HCT116 (cell line): ENCODE results near the gene BTNL9.

Experiments
- CBX3 ChIP-seq: IDR thresholded peaks from 2 replicates; pipeline ENCODE4 v1.6.1; 2012; ENCODE audit warnings: low read depth
- CEBPB ChIP-seq: IDR thresholded peaks from 2 replicates; pipeline ENCODE4 v1.6.1; 2012; ENCODE audit warnings: low read depth
- CTCF ChIP-seq, 3 experiments: fragments of 200-600 bp in 1 of 3; sonication (generic) in 1 of 3; IDR thresholded peaks in 2 of 3; conservative IDR thresholded peaks in 1 of 3; 2 replicates each; pipeline ENCODE4 v1.5.1; 2012 to 2017; ENCODE audit warnings: low read depth in 2 of 3, low read length in 2 of 3, antibody characterized with exemption in 1 of 3, borderline replicate concordance in 1 of 3, control low read depth in 1 of 3, mild to moderate bottlenecking in 1 of 3, mixed read lengths in 1 of 3, mixed run types in 1 of 3, moderate library complexity in 1 of 3; ENCODE audit not compliant: insufficient read depth in 1 of 3
- ELF1 ChIP-seq: IDR thresholded peaks from 2 replicates; pipeline ENCODE4 v1.6.1; 2012; ENCODE audit warnings: low read depth, borderline replicate concordance
- EZH2 ChIP-seq: fragments of 200-600 bp; sonication (generic); IDR thresholded peaks from 2 replicates; pipeline ENCODE4 v1.6.1; 2017; ENCODE audit warnings: antibody characterized with exemption, mixed run types
- EZH2phosphoT487 ChIP-seq: fragments of 200-600 bp; IDR thresholded peaks from 2 replicates; pipeline ENCODE4 v1.6.1; 2018; ENCODE audit warnings: antibody characterized with exemption, borderline replicate concordance
- POLR2A ChIP-seq: IDR thresholded peaks from 2 replicates; pipeline ENCODE4 v1.7.0; 2011; ENCODE audit warnings: borderline replicate concordance; ENCODE audit not compliant: insufficient read depth, insufficient read length; ENCODE audit errors: extremely low read depth
- POLR2AphosphoS5 ChIP-seq: IDR thresholded peaks from 2 replicates; pipeline ENCODE4 v1.6.1; 2011; ENCODE audit warnings: mild to moderate bottlenecking, low read depth, low read length, moderate library complexity
- REST ChIP-seq: IDR thresholded peaks from 2 replicates; pipeline ENCODE4 v1.6.1; 2012; ENCODE audit warnings: low read depth
- SIN3A ChIP-seq: IDR thresholded peaks from 2 replicates; pipeline ENCODE4 v1.6.1; 2012; ENCODE audit warnings: low read depth
- ZBTB33 ChIP-seq: IDR thresholded peaks from 2 replicates; pipeline ENCODE4 v1.6.1; 2011; ENCODE audit warnings: mild to moderate bottlenecking, low read length, moderate library complexity; ENCODE audit not compliant: insufficient replicate concordance; ENCODE audit errors: extremely low read depth
- ZNF274 ChIP-seq: fragments of 200-500 bp; sonication (Bioruptor generic); IDR thresholded peaks from 2 replicates; pipeline ENCODE4 v1.6.1; 2014; ENCODE audit warnings: mild to moderate bottlenecking, low read depth, low read length, inconsistent platforms

GRCh38 chr5:181054138-181054537, 14.1 kb downstream of the BTNL9 start:
- no peak for TF ChIP-seq CTCF (IDR thresholded peaks at IDR 0.05 in 2 of 3, conservative IDR thresholded peaks at IDR 0.05 in 1 of 3; ENCODE audit: borderline replicate concordance in 1 of 3, insufficient read depth in 1 of 3, low read depth in 2 of 3, low read length in 2 of 3)
- TF ChIP-seq SIN3A: no peak
- no peak for TF ChIP-seq ZBTB33
- no peak for TF ChIP-seq REST
- no peak for TF ChIP-seq POLR2AphosphoS5
- TF ChIP-seq CEBPB: no peak
- TF ChIP-seq EZH2phosphoT487: no peak
- TF ChIP-seq CBX3: no peak
- TF ChIP-seq ELF1: no peak
- TF ChIP-seq POLR2A: no peak
- TF ChIP-seq ZNF274: no peak
- no peak for TF ChIP-seq EZH2
